HepG2 (cell line): Measurements from ENCODE around the gene PRR11. TPM values are rescaled to one million over a fixed set of nuclear protein-coding genes. Genes with fewer than 3 reads are reported as not detected.

Source experiments
- ELF1 ChIP-seq: sonication (generic); formaldehyde crosslinking; IDR thresholded peaks from 2 replicates; pipeline ENCODE4 v1.4.0; 2020; ENCODE audit warnings: missing genetic modification reagents
- ERF ChIP-seq: IDR thresholded peaks from 2 replicates; pipeline ENCODE4 v1.6.1; 2018; ENCODE audit warnings: missing biosample characterization, missing genetic modification reagents
- TARDBP ChIP-seq: sonication (generic); formaldehyde crosslinking; IDR thresholded peaks from 2 replicates; pipeline ENCODE4 v1.8.0; 2022; ENCODE audit warnings: mild to moderate bottlenecking, missing genetic modification reagents
- ZMYM3 ChIP-seq: sonication (generic); formaldehyde crosslinking; IDR thresholded peaks from 2 replicates; pipeline ENCODE4 v1.5.1; 2020; ENCODE audit warnings: mild to moderate bottlenecking, missing genetic modification reagents
- ZNF33A ChIP-seq: sonication (generic); formaldehyde crosslinking; IDR thresholded peaks from 2 replicates; pipeline ENCODE4 v1.5.1; 2020; ENCODE audit warnings: missing genetic modification reagents, mild to moderate bottlenecking, moderate library complexity, borderline replicate concordance
- ZNF382 ChIP-seq: sonication (generic); formaldehyde crosslinking; IDR thresholded peaks from 2 replicates; pipeline ENCODE4 v1.5.0; 2020; ENCODE audit warnings: missing genetic modification reagents, mild to moderate bottlenecking, borderline replicate concordance
- ZNF607 ChIP-seq: sonication (generic); formaldehyde crosslinking; IDR thresholded peaks from 2 replicates; pipeline ENCODE4 v1.5.1; 2020; ENCODE audit warnings: missing genetic modification reagents, mild to moderate bottlenecking, borderline replicate concordance
- ZSCAN20 ChIP-seq: sonication (generic); formaldehyde crosslinking; IDR thresholded peaks from 2 replicates; pipeline ENCODE4 v1.4.0; 2020; ENCODE audit warnings: missing genetic modification reagents, mild to moderate bottlenecking, borderline replicate concordance
- polyA plus RNA-seq, 8 experiments: library from polyadenylated mRNA; depleted of rRNA in 3 of 8; stranded (reverse) in 7 of 8; unstranded in 1 of 8; fragments of >200 nt; fragmentation: Illumina TruSeq in 4 of 8; extraction: Trizol in 4 of 8; gene quantifications; 2 replicates each; pipeline versions ENCODE4 v1.2.1 to v1.2.3, GENCODE V29; 2011 to 2016; ENCODE audit warnings: low read depth in 4 of 8, missing spikeins in 1 of 8, mixed read lengths in 1 of 8; ENCODE audit not compliant: insufficient read depth in 1 of 8
- total RNA-seq, 5 experiments: library from RNA; depleted of rRNA; stranded (reverse); fragments of >200 nt; fragmentation: Illumina TruSeq; extraction: Trizol; gene quantifications; 2 replicates each; pipeline ENCODE4 v1.2.3, GENCODE V29; 2016; ENCODE audit warnings: low read depth in 1 of 5
- TF ChIP-seq, protein P1 (sequence below): sonication (generic); formaldehyde crosslinking; IDR thresholded peaks from 2 replicates; pipeline ENCODE4 v1.4.0; 2020; ENCODE audit warnings: low read depth, mild to moderate bottlenecking, missing genetic modification reagents
- TF ChIP-seq, protein P2 (sequence below): sonication (generic); formaldehyde crosslinking; IDR thresholded peaks from 2 replicates; pipeline ENCODE4 v1.4.0; 2020; ENCODE audit warnings: low read depth, missing genetic modification reagents
- TF ChIP-seq, protein P3 (sequence below): sonication (generic); formaldehyde crosslinking; IDR thresholded peaks from 2 replicates; pipeline ENCODE4 v1.8.1; 2023; ENCODE audit warnings: mild to moderate bottlenecking, missing genetic modification reagents
- TF ChIP-seq, protein P4 (sequence below): sonication (generic); formaldehyde crosslinking; IDR thresholded peaks from 2 replicates; pipeline ENCODE4 v1.4.0; 2020; ENCODE audit warnings: missing genetic modification reagents
- TF ChIP-seq, protein P5 (sequence below): sonication (generic); formaldehyde crosslinking; IDR thresholded peaks from 2 replicates; pipeline ENCODE4 v1.4.0; 2020; ENCODE audit warnings: missing genetic modification reagents, borderline replicate concordance
- TF ChIP-seq, protein P6 (sequence below): sonication (generic); formaldehyde crosslinking; IDR thresholded peaks from 2 replicates; pipeline ENCODE4 v1.4.0; 2020; ENCODE audit warnings: missing genetic modification reagents

PRR11 gene
- total and polyA plus RNA-seq, 2 of the 13 experiments (the other 11 are each of a cell fraction or from before 2014, with no cell fraction given), result 35.7 to 39.2 TPM

DNA sequence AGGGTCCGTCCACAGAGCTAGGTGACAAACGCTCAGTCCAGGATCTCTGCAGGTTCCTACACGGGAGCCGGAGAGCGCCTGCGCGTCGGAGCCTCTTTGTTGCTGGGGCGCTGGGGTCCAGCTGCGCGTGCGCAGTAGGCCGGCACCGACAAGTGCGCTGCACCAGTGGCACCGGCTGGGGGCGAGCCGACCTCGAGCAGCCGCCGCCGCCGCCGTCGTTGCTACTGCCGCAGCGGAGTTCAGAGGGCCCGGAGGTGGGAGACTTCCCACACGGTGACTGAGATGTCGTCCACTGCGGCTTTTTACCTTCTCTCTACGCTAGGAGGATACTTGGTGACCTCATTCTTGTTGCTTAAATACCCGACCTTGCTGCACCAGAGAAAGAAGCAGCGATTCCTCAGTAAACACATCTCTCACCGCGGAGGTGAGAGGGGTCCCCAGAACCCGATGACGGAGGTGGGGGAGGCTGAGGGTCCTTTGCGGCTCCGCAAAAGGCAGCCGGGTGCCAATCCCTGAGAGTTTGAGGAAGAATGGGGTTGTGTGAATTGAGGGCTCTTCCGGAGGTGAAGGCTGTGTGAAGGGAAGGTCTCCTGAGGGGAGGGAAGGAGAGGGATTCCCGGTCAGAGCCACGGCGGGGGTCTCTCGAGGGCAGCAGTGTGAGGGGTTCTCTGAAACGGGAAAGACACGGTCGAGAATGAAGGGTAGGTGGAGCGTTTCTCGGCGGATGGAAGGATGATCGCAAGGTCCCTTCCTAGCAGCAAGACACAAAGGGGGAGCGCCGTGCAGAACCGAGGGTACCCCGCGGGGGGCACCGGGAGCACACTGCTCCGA lies 65.0 kb downstream of the PRR11 start, which contains the start of gene GDPD1 (continued):
- TF ChIP-seq, protein P1, sequence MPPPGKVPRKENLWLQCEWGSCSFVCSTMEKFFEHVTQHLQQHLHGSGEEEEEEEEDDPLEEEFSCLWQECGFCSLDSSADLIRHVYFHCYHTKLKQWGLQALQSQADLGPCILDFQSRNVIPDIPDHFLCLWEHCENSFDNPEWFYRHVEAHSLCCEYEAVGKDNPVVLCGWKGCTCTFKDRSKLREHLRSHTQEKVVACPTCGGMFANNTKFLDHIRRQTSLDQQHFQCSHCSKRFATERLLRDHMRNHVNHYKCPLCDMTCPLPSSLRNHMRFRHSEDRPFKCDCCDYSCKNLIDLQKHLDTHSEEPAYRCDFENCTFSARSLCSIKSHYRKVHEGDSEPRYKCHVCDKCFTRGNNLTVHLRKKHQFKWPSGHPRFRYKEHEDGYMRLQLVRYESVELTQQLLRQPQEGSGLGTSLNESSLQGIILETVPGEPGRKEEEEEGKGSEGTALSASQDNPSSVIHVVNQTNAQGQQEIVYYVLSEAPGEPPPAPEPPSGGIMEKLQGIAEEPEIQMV (CRISPR knock-in tag), result peak; percentile 18; the same call in 1 of the 2 replicates
- TF ChIP-seq ZNF382 (CRISPR knock-in tag) (no peak), TARDBP (CRISPR knock-in tag) (peak; percentile 91), ELF1 (CRISPR knock-in tag) (peak; percentile 14; the same call in 1 of the 2 replicates), ZNF33A (CRISPR knock-in tag) (no peak), ZSCAN20 (CRISPR knock-in tag) (no peak), ERF (CRISPR knock-in tag) (peak; percentile 81; the same call in 1 of the 2 replicates), ZNF607 (CRISPR knock-in tag) (no peak), ZMYM3 (CRISPR knock-in tag) (peak; percentile 58; the same call in 1 of the 2 replicates)
- TF ChIP-seq, protein P2, sequence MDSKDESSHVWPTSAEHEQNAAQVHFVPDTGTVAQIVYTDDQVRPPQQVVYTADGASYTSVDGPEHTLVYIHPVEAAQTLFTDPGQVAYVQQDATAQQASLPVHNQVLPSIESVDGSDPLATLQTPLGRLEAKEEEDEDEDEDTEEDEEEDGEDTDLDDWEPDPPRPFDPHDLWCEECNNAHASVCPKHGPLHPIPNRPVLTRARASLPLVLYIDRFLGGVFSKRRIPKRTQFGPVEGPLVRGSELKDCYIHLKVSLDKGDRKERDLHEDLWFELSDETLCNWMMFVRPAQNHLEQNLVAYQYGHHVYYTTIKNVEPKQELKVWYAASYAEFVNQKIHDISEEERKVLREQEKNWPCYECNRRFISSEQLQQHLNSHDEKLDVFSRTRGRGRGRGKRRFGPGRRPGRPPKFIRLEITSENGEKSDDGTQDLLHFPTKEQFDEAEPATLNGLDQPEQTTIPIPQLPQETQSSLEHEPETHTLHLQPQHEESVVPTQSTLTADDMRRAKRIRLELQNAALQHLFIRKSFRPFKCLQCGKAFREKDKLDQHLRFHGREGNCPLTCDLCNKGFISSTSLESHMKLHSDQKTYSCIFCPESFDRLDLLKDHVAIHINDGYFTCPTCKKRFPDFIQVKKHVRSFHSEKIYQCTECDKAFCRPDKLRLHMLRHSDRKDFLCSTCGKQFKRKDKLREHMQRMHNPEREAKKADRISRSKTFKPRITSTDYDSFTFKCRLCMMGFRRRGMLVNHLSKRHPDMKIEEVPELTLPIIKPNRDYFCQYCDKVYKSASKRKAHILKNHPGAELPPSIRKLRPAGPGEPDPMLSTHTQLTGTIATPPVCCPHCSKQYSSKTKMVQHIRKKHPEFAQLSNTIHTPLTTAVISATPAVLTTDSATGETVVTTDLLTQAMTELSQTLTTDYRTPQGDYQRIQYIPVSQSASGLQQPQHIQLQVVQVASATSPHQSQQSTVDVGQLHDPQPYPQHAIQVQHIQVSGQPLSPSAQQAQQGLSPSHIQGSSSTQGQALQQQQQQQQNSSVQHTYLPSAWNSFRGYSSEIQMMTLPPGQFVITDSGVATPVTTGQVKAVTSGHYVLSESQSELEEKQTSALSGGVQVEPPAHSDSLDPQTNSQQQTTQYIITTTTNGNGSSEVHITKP (CRISPR knock-in tag), result no peak
- TF ChIP-seq, protein P3, sequence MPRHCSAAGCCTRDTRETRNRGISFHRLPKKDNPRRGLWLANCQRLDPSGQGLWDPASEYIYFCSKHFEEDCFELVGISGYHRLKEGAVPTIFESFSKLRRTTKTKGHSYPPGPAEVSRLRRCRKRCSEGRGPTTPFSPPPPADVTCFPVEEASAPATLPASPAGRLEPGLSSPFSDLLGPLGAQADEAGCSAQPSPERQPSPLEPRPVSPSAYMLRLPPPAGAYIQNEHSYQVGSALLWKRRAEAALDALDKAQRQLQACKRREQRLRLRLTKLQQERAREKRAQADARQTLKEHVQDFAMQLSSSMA (CRISPR knock-in tag), result 0 out of 2 replicates have a peak, but pooled peaks have one; percentile 18
- TF ChIP-seq, protein P4, sequence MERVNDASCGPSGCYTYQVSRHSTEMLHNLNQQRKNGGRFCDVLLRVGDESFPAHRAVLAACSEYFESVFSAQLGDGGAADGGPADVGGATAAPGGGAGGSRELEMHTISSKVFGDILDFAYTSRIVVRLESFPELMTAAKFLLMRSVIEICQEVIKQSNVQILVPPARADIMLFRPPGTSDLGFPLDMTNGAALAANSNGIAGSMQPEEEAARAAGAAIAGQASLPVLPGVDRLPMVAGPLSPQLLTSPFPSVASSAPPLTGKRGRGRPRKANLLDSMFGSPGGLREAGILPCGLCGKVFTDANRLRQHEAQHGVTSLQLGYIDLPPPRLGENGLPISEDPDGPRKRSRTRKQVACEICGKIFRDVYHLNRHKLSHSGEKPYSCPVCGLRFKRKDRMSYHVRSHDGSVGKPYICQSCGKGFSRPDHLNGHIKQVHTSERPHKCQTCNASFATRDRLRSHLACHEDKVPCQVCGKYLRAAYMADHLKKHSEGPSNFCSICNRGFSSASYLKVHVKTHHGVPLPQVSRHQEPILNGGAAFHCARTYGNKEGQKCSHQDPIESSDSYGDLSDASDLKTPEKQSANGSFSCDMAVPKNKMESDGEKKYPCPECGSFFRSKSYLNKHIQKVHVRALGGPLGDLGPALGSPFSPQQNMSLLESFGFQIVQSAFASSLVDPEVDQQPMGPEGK (CRISPR knock-in tag), result peak; percentile 41; the same call in 1 of the 2 replicates
- TF ChIP-seq, protein P5, sequence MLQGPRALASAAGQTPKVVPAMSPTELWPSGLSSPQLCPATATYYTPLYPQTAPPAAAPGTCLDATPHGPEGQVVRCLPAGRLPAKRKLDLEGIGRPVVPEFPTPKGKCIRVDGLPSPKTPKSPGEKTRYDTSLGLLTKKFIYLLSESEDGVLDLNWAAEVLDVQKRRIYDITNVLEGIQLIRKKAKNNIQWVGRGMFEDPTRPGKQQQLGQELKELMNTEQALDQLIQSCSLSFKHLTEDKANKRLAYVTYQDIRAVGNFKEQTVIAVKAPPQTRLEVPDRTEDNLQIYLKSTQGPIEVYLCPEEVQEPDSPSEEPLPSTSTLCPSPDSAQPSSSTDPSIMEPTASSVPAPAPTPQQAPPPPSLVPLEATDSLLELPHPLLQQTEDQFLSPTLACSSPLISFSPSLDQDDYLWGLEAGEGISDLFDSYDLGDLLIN (CRISPR knock-in tag), result no peak
- TF ChIP-seq, protein P6, sequence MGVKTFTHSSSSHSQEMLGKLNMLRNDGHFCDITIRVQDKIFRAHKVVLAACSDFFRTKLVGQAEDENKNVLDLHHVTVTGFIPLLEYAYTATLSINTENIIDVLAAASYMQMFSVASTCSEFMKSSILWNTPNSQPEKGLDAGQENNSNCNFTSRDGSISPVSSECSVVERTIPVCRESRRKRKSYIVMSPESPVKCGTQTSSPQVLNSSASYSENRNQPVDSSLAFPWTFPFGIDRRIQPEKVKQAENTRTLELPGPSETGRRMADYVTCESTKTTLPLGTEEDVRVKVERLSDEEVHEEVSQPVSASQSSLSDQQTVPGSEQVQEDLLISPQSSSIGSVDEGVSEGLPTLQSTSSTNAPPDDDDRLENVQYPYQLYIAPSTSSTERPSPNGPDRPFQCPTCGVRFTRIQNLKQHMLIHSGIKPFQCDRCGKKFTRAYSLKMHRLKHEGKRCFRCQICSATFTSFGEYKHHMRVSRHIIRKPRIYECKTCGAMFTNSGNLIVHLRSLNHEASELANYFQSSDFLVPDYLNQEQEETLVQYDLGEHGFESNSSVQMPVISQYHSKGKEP, result no peak
